ENCODE data around the gene SLC6A6. TPM values are rescaled to one million over a fixed set of nuclear protein-coding genes. Genes with fewer than 3 reads are reported as not detected.

Gene SLC6A6
- total RNA-seq, 1 experiment from 2014 or later, result 72.6 TPM

DNA sequence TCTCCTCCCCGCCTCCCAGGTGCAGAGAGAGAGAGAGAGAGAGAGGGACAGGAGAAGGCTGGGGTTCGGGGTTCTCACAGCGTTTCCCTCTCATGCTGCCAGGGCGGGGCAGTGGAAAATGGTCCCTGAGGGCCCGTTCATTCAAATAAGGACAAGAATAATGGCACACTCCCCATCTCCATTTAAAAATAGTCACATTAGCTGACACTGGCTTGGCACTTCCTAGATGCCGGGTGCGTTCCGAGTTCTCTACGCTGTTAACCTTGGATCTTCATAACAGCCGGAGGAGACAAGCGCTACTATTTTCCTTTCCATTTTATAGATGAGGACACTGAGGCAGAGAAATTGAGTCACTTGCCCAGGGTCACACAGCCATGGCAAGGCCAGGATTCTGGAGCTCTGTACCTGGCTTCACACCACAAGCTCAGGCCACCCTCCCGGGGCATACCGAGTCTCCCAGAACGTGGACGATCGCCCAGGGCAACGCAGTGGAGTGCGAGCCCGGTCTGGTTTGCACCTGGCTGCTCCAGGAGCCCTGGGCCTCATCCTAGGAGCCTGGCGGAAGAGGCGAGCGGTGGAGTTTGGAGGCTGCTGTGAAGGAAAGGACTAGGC, 608 bp upstream of the SLC6A6 start:
- Histone ChIP-seq H4K8ac (replicated peaks; ENCODE audit: insufficient read length, low read depth, low read length) (no peak overlapping the region), H3K18ac (ENCODE audit: insufficient read length, low read depth, low read length) (peak overlapping the region; percentile 43), H2AFZ (ENCODE audit: low read length) (no peak overlapping the region), H3T11ph (ENCODE audit: low read length) (no peak overlapping the region), H4K20me1 (ENCODE audit: control insufficient read depth, insufficient read depth, insufficient read length) (no peaks in the 10 kb centered on the region), H3K56ac (ENCODE audit: insufficient read length, low read depth, low read length) (no peak overlapping the region), H3K79me1 (ENCODE audit: insufficient read depth, low read depth, low read length, poor library complexity, severe bottlenecking) (peaks cover 12% of the 10 kb centered on the region), H3K4ac (ENCODE audit: low read depth, low read length) (no peak overlapping the region), H3K27me3 (ENCODE audit: insufficient read depth, low read length) (no peaks in the 10 kb centered on the region), H3K14ac (ENCODE audit: insufficient read depth, low read length) (peak overlapping the region; percentile 85), H3K9ac (ENCODE audit: extremely low read depth, insufficient read length, low read length) (peak overlapping the region; percentile 25), H4K91ac (ENCODE audit: insufficient read length, low read depth, low read length) (no peak overlapping the region), H3K4me1 (ENCODE audit: insufficient read depth, low read length) (peaks cover 4% of the 10 kb centered on the region; the same call in 1 of the 2 replicates), H3K23ac (ENCODE audit: insufficient read length, low read depth, low read length) (no peak overlapping the region), H2BK12ac (ENCODE audit: insufficient read length, low read depth, low read length) (no peak overlapping the region), H3K4me2 (ENCODE audit: insufficient read depth, insufficient read length, low read length) (peak overlapping the region; percentile 83), H2BK120ac (ENCODE audit: low read depth, low read length, poor library complexity, severe bottlenecking) (no peak overlapping the region), H3K23me2 (ENCODE audit: insufficient read length, low read depth, low read length, poor library complexity, severe bottlenecking) (peaks cover 11% of the 10 kb centered on the region), H2BK20ac (ENCODE audit: low read depth, low read length, poor library complexity, severe bottlenecking) (no peak overlapping the region), H3K79me2 (ENCODE audit: insufficient read depth, low read length) (peaks cover 36% of the 10 kb centered on the region; the same call in 1 of the 2 replicates), H3K27ac (ENCODE audit: insufficient read length, low read depth, low read length) (no peak overlapping the region), H2BK15ac (ENCODE audit: low read depth, low read length) (no peak overlapping the region; the same call in 1 of the 2 replicates), H4K5ac (ENCODE audit: insufficient read length, low read depth, low read length) (no peak overlapping the region), H3K9me3 (ENCODE audit: control insufficient read depth, low read depth, low read length) (no peaks in the 10 kb centered on the region), H2AK5ac (ENCODE audit: insufficient read length, low read length) (no peak overlapping the region), H2BK5ac (ENCODE audit: insufficient read length, low read length) (no peak overlapping the region)
- no peak for DNase-seq
- peaks cover 0 to 4% of the 10 kb centered on the region in 2 experiments; a peak in 1 of 5 replicates for H3K9me3 Mint-ChIP-seq
- H3K4me1 Mint-ChIP-seq, result peaks cover 27 to 43% of the 10 kb centered on the region in 2 experiments
- WGBS (ENCODE audit: extremely low coverage, insufficient read length, low lambda C conversion rate), result no CpG with 5 or more reads among the region's 22 CpGs
- peak overlapping the region; percentile 89 to 90 (median 90); a peak in 6 of 7 replicates for H3K27ac Mint-ChIP-seq
- TF ChIP-seq, protein P1, sequence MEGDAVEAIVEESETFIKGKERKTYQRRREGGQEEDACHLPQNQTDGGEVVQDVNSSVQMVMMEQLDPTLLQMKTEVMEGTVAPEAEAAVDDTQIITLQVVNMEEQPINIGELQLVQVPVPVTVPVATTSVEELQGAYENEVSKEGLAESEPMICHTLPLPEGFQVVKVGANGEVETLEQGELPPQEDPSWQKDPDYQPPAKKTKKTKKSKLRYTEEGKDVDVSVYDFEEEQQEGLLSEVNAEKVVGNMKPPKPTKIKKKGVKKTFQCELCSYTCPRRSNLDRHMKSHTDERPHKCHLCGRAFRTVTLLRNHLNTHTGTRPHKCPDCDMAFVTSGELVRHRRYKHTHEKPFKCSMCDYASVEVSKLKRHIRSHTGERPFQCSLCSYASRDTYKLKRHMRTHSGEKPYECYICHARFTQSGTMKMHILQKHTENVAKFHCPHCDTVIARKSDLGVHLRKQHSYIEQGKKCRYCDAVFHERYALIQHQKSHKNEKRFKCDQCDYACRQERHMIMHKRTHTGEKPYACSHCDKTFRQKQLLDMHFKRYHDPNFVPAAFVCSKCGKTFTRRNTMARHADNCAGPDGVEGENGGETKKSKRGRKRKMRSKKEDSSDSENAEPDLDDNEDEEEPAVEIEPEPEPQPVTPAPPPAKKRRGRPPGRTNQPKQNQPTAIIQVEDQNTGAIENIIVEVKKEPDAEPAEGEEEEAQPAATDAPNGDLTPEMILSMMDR (conservative IDR thresholded peaks at IDR 0.05), result no peak; the same call in 2 of the 3 replicates
- peaks cover 10% of the 10 kb centered on the region; the same call in 1 of the 2 replicates for H3K27me3 Mint-ChIP-seq (ENCODE audit: low read depth)
- H3K36me3 Mint-ChIP-seq (ENCODE audit: insufficient read depth in 1 of 3, low read depth in 3 of 3), result peaks cover 5 to 7% (median 7%) of the 10 kb centered on the region in 3 experiments
- H3K4me3 Mint-ChIP-seq, result peak overlapping the region; percentile 93 to 95

All from H9 (cell line).